SK-N-DZ (cell line): Measurements from ENCODE around the gene ERBIN.
"Not testable (repeated sequence)": the region's sequence is repeated elsewhere in the genome, so short reads cannot be mapped to it uniquely, and the experiment has no call there.

Experiments used
- DNase-seq: peaks from one replicate; pipeline ENCODE4 v3.0.0-alpha.2; 2015; ENCODE audit warnings: low spot score

ERBIN gene

DNA sequence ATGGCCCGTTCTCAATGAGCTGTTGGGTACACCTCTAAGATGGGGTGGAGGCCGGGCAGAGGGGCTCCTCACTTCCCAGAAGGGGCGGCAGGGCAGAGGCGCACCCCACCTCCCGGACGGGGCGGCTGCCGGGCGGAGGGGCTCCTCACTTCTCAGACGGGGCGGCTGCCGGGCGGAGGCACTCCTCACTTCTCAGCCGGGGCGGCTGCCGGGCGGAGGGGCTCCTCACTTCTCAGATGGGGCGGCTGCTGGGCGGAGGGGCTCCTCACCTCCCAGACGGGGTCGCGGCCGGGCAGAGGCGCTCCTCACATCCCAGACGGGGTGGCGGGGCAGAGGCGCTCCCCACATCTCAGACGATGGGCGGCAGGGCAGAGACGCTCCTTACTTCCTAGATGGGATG, 31.3 kb downstream of the ERBIN start:
- not testable (repeated sequence) for DNase-seq

DNA sequence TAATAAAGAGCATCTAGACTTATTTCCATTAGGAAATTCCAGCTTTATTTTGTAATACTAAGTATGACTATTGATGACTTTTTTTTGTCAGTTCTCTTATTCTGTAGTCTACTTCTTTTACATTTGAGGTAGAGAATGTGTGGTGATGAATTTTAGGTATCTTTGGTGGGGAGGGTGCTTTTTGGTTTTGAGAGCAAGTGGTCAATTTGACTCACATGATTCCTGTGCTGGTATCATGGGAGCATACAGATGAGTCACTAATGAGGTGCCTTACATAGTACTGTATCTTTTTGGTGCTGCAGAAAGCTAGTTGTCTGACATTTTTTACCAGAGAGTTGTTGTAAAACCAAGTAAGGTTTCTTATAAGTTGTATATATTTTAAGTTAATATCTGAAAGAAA, 35.3 kb downstream of the ERBIN start:
- DNase-seq, result no peak

DNA sequence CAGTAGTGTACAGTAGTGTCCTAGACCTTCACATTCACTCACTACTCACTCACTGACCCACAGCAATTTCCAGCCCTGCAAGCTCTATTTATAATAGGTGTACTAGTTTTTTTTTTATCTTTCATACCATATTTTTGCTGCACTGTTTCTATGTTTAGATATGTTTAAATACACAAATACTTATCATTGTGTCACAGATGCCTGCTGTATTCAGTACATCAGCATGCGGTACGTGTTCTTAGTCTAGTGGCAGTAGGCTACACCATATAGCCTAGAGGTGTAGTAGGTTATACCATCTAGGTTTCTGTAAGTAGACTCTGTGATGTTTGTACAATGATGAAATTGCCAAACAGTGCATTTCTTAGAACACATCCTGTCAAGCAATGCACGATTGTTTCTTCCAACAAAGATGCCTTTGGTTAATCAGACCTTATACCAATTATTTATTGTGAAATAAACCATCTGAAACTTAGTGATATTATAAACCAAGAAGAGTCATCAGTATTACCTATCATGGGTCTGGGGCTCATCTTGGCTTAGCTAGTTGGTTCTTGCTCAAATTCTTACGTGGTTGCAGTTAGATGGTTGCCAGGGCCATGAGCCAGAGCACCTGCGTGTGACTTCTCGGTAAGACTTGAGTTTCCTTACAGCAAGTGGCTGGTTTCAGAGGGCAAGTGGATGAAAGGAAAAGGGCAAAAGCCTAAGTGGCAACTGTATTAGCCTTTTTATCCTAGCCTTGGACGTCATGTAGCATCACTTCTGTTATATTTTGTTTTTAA, 41.1 kb downstream of the ERBIN start:
- no peak for DNase-seq

DNA sequence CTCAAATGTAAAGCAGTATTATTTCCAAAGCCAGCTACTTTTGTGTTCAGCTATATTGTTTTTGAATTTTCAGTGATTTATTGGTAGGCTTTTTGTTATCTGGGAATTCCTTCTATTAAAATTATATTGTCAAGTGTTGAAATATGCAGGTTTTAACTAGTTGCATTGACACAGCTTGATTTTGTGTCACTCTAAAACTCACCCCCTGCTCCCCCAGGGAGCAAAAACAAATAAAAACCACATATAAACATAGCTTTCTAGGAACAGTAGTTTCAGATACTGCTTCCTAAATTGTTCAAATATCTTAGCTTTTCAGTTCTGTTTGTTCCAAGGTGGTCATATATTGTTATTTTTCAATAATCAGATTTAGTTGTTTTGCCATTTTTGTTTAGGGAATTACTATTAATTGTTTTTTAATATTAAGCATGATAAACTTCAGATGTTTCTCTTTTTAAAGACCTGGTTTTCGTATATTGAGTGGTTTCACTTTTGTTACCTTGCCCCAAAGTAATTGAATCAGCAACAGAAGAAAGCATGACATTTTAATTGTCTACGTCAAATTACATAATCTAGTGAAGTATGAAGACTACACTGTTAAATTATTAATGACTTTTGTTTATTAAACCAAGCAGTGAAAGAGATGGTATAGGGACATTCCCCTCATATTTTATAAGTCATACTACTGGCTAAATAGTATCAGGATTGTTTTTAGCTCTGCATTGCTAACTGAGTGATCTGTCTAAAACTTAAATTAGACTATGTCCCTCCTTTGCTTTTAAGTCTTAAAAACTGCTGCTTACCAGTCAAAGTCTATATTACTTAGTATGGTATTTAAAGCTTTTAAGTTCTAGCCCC, 43.4 kb downstream of the ERBIN start:
- DNase-seq, result no peak

DNA sequence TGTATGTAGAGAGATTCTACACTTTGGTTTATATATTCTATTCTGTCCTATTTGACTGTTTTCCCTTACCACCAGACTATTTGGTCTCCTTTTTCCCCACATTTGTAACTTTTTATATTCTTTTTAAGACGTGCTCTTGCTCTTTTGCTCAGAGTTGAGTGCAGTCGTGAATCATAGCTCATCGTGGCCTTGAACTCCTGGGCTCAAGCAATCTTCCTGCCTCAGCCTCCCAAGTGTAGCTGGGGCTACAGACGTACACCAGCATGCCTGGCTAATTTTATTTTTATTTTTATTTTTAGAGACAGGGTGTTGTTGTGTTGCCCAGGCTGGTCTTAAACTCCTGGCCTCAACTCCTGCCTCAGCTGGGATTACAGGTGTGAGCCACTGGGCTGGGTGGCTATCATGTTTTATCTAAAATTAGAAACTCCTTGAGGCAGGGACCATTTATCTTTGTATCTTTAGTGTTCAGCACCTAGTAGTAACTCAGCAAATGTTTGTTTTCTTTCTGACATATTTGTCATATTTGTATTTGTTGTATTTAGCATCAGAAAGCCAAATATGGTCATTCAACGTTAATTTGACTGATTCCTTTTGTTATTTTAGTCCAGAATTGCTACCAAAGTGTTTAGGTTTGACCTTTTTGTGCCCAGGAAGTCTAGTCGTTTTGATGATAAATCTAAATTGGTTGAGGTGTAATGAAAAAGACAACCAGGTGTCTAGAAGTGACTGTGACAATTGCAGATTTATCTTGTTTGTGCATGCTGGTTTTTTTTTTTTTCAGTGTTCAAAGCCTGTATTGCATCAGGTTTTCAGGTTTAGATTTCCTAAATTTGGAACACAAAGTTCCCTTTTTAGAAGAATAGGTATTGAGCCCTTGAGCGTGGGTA, 44.3 kb downstream of the ERBIN start:
- DNase-seq, result no peak

DNA sequence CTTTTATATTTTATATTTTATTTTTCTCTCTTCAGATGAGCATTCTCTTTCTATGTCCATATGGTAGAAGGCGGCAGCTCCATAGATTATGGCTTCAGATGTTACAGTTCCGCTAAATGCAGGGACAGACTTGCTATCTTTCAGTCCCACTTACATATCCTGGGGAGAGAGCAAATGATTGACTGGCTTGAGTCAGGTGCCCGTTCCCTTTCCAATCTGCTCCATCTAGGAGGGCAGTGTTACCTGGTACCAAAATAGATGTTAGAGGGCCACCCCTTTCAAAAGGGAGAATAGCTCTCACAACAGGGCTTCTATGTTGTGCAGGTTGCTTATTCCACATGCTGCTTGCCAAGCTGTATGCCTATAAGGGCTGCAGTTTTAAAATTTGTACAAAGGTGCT, 45.3 kb downstream of the ERBIN start:
- no peak for DNase-seq

DNA sequence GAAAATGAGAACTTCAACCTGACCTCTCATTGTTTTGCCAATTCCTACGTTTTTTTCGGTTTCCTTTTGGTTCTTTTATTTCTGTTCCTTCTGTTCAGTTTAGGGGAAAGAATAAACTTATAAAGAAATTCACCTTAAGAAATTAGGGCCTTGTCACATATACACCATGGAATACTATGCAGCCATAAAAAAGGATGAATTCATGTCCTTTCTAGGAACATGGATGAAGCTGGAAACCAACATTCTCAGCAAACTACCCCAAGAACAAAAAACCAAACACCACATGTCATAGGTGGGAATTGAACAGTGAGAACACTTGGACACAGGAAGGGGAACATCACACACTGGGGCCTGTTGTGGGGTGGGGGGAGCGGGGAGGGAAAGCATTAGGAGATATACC, 46.5 kb downstream of the ERBIN start:
- not testable (repeated sequence) for DNase-seq

DNA sequence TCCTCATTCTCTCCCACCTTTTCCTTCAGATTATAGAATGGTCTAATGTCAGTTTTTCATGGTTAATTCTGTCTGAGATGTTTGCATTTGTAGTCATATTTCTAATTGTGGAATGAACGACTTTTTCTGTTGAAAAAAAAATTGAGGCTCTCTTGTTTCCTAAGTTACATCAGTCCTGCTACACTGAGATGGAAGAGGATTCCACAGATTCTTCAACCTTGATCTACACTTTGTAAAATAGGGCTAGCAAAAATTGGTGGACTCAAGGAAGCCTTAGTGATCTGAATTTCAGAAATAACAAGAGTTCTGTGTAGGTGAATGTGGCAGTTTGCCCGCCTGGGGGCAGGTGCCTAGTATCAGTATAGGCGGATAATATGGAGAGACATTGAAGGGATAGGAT, 51.9 kb downstream of the ERBIN start:
- no peak for DNase-seq

DNA sequence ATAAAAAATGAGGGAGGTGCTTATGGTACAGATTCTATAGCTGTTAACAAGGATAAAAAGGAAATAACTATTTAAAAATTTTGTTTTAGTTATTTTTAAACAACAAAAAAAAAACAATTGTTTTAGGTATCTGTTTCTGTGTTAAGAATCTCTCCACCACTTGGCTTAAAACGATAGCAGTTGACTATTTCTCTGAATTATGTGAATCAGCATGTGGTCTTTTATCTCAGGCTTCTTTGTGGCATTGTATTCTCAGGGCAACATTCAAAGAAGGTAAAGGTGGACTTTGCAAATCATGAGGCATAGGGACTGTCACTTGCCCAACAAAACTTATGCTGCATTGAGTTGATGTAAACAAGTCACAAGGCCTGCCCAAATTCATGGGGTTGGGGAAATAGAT, 55.2 kb downstream of the ERBIN start:
- no peak for DNase-seq

DNA sequence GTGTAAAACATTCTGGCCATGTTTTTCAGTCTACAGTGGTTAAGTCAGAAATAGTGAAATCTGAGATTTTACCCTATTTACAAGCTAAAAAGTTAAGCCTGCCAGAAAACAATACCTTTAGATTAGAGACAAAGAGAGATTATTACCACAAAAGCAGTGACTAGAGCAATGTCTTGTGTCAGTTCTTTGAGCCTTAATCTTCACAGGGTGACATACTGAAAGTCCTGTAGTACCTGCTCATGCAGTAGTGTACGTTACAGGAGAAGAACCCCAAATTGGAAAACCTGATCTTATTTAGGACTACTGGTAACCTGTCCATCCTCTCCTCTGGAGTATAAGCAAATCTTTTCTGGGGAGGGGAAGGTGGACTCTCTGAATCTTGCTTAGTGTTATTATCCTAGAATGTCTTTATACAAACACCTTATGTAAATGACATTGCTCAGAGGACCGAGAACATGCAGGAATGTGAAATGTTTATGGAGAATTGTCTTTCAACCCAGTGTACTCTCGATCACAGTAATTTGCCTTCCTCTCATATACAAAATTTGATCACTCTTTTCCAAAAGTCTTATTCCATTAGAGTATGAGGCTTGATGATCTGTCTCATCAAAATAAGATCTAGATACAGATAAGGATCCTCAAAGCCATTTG, 55.7 kb downstream of the ERBIN start:
- no peak for DNase-seq

DNA sequence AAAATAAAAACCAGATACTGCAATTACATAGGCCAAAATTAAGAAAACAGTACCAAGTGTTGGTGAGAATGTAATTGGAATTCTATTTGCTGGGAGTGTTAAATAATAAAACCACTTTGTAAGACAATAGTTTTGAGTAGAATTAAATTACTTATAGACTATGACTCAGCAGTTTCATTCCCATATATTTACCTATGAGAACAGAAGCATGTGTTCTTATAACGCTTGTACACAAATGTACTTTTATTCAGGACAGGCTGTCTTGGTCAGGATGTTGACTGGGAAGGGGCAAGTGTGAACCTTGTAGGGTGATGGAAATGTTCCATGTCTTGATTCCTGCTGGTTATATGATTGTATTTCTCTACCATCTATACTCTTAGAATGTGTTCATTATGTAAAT, 56.3 kb downstream of the ERBIN start:
- no peak for DNase-seq

DNA sequence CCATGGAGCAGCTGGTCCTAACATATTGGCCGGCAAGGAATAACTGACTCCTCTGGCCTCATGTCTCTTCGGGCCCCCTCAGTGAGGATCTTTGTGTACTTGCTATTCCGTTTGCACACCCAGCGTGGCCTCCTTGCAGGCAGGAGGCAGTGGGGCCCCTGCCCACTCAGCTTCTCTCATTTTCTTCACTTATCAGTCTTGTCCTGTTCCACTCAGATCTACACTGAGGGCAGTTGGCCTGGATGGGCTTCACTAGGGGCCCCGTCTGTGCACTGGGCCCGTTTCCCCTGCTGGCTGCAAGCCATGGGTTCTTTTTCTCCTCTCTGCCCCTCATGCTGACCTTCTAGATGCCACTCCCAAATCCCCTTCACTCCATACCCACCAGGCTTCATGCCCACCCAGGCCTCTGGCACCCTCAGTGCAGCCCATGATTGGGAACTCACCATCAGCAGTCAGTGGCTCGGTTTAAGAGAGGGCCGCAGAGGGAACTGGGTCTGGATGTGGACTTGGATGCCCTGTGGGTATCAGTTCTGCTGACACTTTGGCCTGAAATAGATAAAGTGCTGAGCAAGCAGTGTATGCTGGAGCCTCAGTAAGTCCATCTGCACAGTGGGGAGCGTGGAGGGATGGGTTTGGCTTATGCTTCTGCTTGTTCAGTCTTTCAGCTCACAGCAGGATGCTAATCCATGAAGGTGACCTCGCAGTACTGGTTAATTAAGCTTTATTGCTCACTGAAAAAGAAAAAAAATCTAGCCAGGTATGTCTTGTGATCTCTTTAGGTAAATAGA, 57.9 kb downstream of the ERBIN start:
- no peak for DNase-seq

DNA sequence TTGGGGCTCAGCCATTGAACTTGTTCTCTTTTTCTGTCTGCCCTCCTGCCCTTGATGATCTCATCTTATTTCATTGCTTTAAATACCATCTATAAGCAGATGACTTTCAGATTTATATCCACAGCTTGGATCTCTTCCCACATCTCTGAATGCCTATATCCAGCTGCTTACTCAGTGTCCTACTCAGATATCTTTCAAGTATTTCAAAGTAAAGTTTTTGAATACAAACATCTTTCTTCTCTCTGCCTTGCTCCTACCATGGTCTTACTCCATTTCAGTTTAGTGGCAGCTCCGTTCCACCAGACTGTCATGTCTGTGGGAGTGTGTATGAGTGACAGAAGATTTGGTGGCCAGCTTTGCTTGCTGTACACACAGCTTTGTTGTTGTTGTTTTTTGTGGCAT, 59.7 kb downstream of the ERBIN start:
- DNase-seq, result no peak

DNA sequence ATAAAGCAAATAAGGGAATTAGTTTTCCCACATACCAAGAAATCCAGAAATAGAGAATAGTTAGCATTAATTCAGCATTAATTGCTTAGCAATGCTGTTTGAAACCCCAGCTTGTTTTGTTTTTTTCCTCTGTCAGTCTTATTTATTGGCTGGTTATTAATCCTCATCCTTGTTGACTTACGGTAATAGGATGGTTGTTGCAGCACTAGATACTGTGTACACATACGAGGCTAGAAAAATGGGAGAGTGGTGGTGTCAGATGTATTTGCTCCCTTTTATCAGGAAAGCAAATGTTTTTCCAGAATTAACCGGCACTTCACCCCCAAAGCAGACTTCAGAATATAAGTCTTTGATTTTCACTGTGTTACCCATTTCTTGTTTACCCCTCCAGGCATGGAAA, 60.4 kb downstream of the ERBIN start:
- DNase-seq, result no peak

DNA sequence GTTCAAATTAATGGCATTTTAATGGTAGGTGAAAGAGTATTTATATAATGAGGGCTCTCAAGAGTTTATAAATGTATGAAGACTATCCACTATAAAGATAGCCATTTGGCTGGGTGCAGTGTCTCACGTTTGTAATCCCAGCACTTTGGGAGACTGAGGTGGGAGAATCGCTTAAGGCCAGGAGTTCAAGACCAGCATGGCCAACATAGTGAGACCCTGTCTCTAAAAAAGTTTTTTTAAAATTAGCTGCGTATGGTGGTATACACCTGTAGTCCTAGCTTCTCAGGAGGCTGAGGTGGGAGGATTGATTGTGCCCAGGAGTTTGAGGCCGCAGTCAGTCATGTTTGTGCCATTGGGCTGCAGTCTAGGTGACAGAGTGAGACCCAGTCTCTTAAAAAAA, 61.6 kb downstream of the ERBIN start:
- no peak for DNase-seq

DNA sequence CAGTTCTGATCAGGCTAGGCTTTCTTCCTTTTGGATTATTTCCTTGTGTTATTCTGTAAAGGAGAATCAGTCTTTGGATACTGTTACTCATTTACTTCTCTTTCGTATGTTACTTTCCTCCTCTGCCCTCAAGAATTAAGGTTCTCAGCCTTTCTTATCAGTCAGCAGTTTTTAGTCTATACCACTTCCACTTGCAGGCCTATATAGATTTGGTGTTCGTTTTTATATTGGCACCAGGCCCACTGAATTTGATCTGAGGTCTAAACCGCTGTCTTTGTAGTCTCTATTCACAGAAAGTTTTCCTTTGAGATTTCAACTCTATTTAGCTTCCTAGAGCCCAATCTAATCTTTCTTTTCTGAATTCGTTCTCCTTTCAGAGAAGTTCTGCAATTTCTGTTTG, 62.8 kb downstream of the ERBIN start:
- no peak for DNase-seq

DNA sequence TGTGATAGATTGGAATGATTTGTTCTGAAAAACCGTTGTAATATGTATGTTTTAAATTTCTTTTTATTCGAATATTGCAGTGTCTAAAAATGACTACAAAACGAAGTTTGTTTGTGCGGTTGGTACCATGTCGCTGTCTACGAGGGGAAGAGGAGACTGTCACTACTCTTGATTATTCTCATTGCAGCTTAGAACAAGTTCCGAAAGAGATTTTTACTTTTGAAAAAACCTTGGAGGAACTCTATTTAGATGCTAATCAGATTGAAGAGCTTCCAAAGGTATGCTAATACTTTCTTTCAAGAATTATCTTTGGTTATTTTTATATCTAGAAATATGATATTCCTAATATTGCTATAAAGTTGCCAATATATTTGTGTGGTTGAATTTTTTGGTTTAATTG, 66.3 kb downstream of the ERBIN start:
- DNase-seq, result no peak

DNA sequence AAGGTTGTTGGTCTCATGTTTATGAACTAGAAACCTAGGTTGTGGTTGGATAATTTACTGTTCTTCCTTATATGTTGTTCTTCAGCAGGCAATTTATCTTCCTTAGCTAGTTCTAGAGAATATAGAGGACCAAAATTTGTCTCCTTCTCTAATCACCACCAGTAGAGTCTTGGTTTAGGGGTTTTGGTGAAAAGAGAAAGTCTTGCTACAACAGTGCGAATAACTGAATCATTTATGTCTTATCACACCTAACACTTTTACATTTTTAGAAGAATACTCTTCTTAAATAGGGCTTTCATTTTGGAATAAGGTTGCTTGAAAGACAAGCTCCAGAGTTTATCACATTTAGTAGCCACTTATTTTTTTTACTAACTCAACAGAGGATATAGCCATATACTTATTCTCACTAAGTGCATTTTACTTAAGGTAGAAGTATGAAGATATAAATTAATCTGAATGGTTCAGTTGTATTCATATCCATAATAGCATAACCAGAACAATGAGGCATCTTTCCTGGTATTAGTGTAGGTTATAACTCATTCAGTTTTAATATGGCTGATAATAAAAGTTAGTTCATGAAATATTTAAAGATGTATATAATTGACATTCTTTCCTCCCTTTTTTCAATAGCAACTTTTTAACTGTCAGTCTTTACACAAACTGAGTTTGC, 67.9 kb downstream of the ERBIN start:
- no peak for DNase-seq

DNA sequence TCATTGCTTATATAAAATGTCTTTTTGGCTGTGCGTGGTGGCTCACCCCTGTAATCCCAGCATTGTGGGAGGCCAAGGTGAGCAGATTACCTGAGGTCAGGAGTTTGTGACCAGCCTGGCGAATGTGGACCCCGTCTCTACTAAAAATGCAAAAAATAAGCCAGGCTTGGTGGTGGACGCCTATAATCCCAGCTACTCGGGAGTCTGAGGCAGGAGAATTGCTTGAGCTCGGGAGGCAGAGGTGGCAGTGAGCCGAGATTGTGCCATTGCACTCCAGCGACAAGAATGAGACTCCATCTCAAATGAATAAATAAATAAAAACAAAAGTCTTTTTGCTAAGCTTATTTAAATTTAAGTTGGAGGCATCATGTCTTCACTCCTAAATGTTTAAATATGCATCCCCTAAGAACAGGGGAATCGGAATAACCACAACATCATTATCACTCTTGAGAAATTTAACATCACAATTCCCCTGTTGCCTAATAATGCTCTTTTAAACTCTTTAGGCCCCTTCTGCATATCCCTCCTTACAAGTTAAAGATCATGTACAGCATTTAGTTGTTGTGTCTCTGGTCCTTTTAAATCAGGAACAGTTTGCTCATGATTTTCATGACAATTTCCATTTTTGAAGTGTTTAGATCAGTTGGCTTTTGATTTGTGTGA, 72.8 kb downstream of the ERBIN start:
- no peak for DNase-seq

DNA sequence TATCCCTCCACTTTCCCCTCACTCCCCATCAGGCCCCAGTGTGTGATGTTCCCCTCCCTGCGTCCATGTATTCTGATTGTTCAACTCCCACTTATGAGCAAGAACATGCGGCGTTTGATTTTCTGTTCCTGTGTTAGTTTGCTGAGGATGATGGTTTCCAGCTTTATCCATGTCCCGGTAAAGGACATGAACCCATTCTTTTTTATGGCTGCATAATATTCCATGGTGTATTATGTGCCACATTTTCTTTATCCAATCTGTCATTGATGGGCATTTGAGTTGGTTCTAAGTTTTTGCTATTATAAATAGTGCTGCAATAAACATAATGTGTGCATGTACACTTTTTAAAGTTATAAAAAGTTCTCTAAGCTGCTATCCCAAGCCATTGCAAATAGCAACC, 75.6 kb downstream of the ERBIN start:
- no peak for DNase-seq
